ENCODE results near the gene HAO2.

HAO2 gene

GRCh38 chr1:119442756-119443155 lies 74.2 kb downstream of the HAO2 start:
- no peak for DNase-seq

Measured in kidney glomerular epithelial cell (primary cell).